GM19324 (cell line): ENCODE results near the gene SORBS2.
A peak's percentile ranks its signal among the peaks of the same experiment; 100 is the strongest.
"Not testable (repeated sequence)": the region's sequence is repeated elsewhere in the genome, so short reads cannot be mapped to it uniquely, and the experiment has no call there.

Experiments used
- ATAC-seq: cut with Tn5 transposase; IDR thresholded peaks from one replicate; pipeline ENCODE4 v1.9.1; 2021; ENCODE audit warnings: mild to moderate bottlenecking, moderate library complexity; ENCODE audit not compliant: unreplicated experiment, low FRiP score

Gene SORBS2, protein sequence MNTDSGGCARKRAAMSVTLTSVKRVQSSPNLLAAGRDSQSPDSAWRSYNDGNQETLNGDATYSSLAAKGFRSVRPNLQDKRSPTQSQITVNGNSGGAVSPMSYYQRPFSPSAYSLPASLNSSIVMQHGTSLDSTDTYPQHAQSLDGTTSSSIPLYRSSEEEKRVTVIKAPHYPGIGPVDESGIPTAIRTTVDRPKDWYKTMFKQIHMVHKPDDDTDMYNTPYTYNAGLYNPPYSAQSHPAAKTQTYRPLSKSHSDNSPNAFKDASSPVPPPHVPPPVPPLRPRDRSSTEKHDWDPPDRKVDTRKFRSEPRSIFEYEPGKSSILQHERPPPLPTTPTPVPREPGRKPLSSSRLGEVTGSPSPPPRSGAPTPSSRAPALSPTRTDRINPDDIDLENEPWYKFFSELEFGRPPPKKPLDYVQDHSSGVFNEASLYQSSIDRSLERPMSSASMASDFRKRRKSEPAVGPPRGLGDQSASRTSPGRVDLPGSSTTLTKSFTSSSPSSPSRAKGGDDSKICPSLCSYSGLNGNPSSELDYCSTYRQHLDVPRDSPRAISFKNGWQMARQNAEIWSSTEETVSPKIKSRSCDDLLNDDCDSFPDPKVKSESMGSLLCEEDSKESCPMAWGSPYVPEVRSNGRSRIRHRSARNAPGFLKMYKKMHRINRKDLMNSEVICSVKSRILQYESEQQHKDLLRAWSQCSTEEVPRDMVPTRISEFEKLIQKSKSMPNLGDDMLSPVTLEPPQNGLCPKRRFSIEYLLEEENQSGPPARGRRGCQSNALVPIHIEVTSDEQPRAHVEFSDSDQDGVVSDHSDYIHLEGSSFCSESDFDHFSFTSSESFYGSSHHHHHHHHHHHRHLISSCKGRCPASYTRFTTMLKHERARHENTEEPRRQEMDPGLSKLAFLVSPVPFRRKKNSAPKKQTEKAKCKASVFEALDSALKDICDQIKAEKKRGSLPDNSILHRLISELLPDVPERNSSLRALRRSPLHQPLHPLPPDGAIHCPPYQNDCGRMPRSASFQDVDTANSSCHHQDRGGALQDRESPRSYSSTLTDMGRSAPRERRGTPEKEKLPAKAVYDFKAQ (N-terminal part only)

DNA sequence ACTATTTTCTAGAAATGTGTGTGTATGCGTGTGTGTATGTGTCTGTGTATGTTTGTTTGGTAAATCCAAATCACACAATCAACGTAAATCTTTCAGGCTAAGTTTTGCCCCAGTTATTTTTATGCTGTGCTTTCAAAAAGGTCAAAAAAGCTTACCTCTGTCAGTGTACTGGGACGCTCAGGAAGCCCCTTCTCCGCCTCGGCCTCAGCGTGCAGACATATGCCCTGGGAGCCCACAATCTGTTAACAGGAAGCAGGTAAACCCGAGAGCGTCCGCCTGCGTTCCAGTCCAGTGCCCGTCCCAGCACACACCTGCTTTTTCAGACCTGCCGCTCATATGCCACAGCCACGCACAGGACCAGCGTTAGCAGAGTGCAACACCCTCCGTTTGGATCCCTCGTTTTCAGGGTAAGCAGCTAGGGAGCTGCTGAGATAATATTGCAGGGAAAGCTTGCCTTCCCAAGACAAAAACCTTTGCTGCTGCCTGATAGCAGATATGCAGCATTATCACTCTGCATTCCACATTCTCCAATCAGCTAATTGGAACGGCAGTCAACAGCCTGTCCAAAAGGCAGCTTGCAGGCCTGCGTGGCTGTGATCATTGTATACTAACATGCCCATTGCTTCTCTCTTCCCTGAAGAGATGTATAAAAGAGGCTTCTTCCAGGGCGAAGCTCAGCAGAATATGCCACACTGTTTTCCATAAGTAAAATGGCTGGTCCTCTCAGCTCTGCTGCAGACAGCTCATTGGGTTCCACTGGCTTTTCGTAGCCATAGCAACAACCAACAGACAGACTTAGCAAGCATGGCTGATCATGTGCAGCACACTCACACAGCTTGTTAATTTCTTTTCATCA is at the start of gene SORBS2:
Gene SORBS2 (minus strand): TSS at position 686 of the 856 bp plus-strand sequence. CDS start 121,623 bp downstream, outside the sequence.
- peak; percentile 90 for ATAC-seq

DNA sequence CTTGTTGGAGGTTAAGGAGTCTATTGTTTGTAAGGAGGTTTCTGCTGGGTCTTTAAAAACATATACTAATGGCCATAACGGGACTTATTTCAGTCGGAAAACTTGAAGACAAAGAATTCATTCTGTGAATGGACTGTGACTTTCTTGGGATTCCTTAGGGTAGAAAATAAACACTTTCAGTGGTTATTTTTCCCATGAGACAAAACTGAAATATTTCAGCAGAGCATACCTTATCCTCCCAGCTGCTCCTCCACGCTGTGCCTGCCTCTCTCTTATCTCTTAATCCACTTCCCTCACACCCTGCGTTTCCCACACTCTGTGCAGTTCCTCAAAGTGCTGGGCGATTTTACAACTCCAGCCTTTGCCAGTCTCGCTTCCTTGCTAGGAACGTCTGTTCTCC is 47.1 kb upstream of the SORBS2 start:
- ATAC-seq: no peak

DNA sequence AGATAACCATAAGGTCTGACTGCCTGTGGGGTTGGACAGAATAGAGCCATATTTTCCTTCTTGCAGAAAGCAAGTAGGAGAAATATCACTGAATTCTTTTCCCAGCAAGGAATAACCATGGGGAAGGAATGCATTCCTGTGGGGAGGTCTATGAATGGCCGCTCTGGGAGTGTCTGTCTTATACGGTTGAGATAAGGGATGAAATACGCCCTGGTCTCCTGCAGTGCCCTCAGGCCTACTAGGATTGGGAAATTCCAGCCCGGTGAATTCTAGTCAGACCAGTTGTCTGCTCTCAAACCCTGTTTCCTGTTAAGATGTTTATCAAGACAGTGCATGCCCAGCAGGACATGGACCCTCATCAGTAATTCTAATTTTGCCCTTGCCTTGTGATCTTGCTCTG is 45.6 kb upstream of the SORBS2 start:
- not testable (repeated sequence) for ATAC-seq

DNA sequence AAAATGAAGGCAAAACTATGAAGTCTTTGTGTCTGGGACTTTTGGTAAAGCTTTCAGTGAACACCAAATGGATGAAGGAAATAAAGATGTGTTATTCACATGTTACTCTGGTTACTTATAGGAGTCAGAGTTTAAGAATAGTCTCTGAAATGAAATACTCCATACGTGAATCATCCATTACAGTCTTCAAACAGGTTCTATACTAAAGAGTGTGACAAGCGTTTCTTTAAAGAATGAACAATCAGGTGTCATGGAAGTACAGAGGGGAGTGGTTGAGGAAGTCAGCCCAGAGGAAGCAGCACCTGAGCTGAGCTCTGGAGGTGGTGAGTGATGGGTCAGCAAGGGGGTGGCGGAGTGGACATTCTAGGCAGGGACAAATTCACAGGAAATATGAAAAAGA is 41.8 kb upstream of the SORBS2 start:
- no peak for ATAC-seq

DNA sequence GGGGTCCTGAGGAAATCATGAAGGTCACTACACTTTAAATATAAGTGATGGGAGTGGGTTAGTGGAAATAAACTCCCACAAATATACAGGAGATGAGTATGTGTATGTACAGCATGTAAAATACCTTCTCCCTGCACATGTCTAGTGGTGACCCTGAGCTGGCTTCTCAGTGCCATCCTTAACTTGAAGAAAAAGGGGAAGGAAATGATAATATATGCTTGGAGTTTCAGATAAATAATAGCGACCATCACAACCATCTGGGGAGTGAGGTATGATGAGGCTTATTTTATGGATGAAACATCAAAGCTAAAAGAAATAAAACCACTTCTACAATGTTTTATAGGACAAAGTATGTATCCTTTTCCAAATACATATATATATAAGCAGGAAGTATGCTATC is 41.0 kb upstream of the SORBS2 start:
- no peak for ATAC-seq

DNA sequence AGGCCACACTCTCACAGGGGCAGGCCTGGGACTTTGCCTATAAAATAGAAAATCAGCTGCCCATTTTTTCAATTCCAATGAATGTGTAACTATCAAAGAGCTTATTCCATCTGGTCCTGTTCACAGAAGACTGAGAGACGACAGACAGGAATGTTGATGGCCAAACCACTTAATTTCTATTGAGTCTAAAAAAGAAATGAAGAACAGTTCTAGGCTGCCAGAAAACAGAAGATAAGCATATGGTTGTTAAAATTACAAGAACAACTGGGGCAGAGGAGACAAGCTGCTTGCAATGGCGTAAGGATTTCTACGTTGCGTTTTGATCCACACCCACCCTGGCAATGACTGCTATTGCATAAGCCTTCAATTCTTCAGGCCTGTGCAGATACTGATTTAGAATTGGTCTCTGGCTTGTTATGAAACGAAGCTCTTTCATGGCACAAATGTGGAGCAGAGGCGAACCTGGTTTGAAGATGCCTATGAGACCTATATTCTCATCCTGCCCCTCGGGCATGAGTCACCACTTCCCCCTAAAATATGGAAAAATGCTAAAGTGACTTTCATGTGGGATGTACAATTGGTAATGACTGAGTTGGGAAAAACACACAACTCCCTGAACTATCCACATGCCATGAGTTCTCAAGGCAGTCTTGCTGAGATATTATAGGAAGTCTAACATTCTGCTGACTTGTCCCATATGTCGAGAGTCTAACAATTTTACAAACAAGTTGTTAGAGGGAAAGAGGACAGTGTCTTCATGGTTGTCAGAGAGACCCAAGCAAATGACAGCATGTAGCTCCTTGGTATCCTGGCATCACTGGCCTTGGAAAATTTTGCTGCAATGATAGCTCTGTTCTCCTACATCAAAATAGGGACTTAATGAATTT is 37.9 kb upstream of the SORBS2 start:
- no peak for ATAC-seq

DNA sequence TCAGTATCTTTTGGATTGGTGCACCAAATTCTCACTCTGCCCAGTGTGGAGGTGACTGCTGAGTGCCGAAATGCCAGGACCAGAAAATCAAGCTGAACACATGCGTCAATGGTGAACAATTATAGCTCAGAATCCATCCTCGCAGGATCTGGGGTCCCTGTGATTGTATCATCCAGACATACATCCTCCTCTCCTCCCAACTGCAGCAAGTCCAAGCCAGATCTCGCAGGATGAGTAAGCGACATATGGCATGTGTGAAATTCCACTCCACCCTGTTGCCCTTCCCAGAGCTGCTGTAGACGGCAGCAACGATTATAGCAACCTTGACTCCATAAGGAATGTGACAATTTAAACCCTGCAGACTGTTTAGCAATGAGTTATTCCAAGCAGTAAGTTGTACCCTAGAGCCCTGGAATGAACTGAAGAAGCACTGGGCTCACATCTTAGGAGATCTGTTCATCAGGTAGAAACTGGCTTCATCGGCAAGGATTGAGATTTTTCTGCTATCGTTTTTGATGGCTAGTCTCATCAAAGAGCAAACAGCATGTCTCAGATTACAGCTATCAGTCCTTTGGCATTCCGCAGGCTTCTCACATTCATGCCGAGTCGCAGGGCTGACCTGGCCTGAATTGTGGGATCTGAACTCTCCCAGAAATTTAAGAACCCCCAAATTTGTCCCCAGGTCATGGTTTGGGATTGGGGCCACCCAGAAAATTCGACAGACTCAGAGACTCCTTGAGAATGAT is 35.5 kb upstream of the SORBS2 start:
- no peak for ATAC-seq

DNA sequence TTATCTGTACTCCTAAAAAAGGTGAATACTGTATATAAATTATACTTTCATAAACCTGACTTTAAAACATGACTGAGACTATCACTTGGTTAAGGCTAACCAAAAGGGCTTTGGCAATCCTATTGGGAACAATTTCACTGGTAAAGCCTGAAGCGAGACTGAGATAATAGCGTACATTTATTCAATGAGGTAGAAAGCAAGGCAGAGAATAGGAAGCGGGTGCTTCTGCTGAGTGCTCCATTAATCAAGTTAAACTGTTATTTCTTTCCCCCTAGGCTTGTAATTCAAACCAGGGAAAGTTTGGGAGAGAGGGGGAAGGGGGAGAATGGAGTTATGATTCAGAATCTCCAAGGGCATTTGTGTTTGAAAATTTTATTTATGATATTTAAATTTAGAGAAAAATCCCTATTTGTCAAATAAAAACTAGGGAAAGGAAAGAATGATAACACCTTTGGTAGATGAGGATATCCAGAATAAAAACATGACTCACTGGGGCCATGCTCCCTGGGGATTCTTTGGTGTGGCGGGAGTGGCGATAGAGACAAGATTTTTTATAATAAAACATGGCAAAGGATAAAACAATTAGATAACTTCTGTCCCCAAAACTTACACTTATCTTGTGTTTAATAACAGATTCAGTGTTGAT is 34.6 kb upstream of the SORBS2 start:
- no peak for ATAC-seq

DNA sequence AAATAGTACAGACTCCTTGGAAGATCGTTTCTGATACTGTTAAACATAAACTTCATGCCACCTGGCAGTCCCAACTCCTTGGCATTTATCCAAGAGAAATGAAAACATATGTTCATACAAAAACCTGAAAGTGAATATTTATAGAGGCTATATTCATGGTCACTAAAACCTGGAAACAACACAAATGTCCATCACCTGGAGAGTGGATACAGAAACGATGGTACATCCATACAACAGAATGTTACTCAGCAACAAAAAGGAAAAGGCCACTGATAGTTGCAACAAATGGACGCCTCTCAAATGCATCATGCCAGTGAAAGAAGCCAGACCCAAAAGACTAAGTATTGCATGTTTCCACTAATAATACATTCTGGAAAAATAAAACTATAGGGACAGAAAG is 34.0 kb upstream of the SORBS2 start:
- ATAC-seq: no peak

DNA sequence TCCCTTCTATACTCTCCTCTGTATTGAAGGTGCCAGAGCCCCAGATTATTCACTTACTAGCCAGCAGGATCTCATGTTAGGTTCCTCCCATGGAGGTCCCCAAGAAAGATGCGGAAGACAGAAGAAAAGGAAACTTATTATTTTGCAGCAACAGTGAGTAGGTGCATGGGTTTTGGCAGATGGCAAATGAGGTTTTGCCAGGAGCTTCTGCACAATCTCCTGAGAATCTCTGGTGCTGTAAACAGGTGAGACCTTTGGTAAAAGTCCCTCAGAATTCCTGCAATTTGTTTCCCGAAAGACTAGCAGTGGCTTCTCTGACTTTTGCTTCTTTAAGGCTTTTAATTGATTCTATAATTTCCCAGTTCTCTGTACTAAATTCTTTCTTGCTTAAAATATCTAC is 29.5 kb upstream of the SORBS2 start:
- no peak for ATAC-seq

DNA sequence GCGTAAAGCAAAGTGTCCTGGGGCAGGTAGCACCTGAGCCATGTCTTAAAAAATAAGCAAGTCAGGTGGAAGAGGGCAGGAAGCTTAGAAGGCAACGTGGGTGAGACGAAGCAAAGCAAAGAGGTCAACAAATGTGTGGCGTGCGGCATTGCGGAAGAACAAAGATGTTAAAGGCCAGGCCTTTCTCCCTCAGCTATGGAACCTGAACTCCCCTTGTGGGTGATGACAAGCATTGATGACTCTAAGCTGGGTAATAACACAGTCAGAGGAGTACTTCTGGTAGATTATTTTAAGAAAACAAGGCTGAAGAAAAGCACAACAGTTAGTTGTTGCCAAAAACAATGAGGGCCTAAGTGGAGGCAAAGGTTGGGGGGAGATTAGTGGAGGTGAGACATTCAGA is 29.0 kb upstream of the SORBS2 start:
- ATAC-seq: no peak

DNA sequence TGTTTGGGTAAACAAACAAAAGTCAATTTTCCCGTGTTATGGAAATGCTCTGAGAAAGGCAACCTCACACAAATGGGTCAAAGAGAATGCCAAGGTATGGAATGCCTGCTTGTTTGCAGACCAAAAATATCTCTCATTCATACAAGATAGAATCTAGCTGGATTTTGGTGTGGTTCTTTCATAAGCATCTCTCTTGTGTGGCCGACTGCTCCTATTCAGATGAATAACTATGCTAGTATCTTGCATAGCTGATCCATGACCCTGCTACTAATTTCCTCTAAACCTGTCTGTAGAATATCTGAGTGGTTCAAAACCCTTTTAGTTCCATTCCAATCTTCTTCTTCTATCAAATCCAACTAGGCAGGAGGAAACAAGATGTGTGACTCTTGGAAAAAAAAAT is 28.2 kb upstream of the SORBS2 start:
- ATAC-seq: no peak

DNA sequence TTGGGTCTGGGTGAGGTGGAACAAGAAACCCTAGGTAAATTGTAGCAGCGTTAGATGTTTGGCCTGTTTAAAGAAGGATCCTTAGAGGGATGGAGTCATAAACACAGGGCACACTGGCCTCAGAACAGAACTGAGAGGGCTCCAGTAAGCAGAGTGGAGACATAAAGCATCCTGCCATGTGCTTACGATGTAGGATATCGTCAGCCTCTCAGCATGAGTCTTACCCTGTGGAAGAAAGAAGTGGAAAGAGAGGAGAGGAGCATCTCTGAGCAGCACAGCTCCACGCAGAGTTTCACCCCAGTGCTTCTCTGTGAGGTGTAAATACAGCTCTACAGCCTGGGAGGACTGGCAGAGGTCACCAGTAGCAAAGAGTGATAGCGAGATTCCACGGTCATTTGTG is 27.8 kb upstream of the SORBS2 start:
- ATAC-seq: no peak

DNA sequence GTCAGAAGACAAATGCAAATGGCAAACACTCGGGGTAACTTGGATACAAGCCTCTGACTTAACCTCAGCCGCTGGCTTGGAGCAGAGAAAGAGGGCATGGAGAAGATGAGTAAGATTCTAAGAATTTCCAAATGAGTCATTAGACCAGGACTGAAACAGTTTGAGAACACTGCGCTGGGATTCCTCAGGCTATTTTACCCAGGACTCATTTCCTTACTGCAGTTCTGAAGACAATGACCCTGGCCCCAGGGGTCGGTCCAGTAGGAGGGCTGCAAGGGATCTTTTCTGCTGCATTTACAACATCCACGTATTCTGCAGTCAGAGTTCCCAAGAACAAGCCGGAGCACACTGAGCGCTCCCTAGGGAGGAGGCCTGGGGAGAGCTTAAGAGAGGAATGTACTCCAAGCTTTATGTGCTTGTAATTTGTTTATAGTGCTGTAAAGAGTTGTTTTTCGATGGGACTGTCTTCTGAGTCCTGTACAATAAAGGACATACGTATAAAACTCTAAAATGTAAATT is 27.3 kb upstream of the SORBS2 start:
- ATAC-seq: no peak

DNA sequence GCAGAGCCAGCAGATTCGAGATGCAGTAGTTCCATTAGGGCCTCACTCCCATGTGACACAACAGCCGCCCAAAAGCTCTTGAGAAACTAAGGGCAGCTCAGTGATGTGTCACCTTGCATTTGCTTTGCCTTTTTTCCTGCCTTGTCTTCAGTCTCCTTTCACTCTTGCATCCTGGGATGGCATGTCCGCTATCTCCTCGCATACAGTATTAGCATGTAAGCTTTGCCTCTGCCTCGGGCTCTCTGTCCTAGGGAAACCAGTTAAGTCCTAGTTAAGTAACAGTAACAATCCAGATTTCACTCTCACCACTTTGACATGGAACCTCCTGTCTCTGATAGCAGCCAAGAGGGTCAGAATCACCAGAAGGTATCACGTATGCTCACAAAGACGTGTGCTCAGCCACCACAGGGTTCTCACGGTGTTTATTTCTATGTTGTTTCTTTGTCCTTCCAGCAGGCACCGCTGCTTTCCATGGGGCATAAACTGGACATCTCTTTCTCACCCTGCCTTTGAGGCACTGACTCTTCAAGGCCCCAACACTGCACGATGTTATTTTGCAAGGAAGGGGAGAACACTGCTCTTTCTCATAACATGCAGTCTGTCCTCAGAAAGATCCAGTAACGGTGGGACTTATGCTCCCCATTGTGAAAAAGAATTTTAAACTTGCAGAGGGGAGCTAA is 26.7 kb upstream of the SORBS2 start:
- ATAC-seq: no peak

DNA sequence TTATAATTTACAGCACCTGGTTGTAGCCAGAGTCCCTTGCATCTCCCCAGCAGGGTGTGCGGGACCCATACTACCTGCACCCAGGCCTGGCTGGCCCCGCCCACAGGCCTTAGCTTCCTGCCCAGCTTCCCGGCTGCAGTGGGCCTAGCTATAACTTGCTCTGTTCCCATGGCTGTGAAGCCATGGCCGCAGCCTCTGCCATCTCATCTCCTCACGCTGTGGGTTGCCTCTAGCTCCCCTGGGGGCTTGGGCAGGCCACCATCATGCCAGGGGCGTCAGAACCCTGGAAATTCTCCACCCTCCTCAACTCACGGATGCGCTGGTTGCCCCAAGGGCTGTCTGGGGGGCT is 26.1 kb upstream of the SORBS2 start:
- ATAC-seq: no peak

DNA sequence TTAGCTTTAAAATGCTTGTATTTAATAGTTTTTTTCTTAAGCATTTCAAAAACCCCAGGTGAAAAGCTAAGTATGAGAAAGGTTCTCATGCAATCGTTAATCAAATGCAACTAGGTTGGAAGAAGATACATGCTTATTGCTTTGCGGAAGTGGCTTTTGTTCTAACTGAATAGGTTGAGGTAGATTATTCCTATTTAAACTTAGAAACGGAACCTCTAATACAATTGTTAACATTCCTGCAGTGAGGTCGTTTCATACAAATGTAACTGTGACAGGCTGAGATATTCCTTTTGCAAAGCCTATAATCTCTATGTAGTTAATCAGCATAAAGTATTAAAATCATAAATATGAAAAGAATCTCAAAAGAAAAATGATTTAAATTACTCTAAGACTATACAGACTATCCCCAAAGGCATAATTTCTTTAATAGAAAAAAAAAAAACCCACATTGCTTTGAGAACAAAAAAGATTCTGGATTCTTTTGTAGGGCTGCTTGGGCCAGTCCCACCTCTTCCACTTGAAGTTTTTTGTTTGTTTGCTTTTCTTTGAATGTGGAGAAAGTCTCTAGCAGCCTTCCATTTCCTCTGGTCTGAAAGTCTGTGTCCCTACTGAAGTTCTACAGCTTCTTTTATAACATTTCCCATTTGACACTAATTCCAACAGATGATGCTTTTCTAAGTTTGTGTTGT is 25.6 kb upstream of the SORBS2 start:
- ATAC-seq: no peak
